Osteocyte (in vitro differentiated cells): ENCODE measurements around the gene IFNA21. TPM values are rescaled to one million over a fixed set of nuclear protein-coding genes. Genes with fewer than 3 reads are reported as not detected.
A peak's percentile ranks its signal among the peaks of the same experiment; 100 is the strongest.

Experiments used
- DNase-seq: peaks from one replicate; pipeline ENCODE4 v3.0.0; 2021; ENCODE audit warnings: mixed read lengths; ENCODE audit not compliant: unreplicated experiment; ENCODE audit errors: extremely low spot score
- H3K27ac Mint-ChIP-seq: one replicate; pipeline ENCODE4 v1.8.0; 2021; ENCODE audit warnings: mild to moderate bottlenecking, mixed read lengths; ENCODE audit not compliant: unreplicated experiment
- H3K27me3 Mint-ChIP-seq: one replicate; pipeline ENCODE4 v1.8.0; 2021; ENCODE audit warnings: mixed read lengths; ENCODE audit not compliant: unreplicated experiment
- H3K36me3 Mint-ChIP-seq: one replicate; pipeline ENCODE4 v1.8.0; 2021; ENCODE audit warnings: mixed read lengths; ENCODE audit not compliant: unreplicated experiment
- H3K4me1 Mint-ChIP-seq: one replicate; pipeline ENCODE4 v1.8.0; 2021; ENCODE audit warnings: mixed read lengths; ENCODE audit not compliant: unreplicated experiment
- H3K4me3 Mint-ChIP-seq: one replicate; pipeline ENCODE4 v1.8.0; 2021; ENCODE audit warnings: mild to moderate bottlenecking, moderate library complexity, mixed read lengths; ENCODE audit not compliant: unreplicated experiment
- H3K9me3 Mint-ChIP-seq: one replicate; pipeline ENCODE4 v1.8.0; 2021; ENCODE audit warnings: mixed read lengths; ENCODE audit not compliant: unreplicated experiment
- CTCF ChIP-seq: fragments of 200-600 bp; sonication (generic); IDR thresholded peaks from 2 replicates; pipeline ENCODE4 v1.5.0; 2021; ENCODE audit warnings: antibody characterized with exemption, mild to moderate bottlenecking, moderate library complexity
- total RNA-seq: library from RNA; stranded (reverse); gene quantifications from 2 replicates; pipeline ENCODE4 v1.2.1, GENCODE V29; 2021

The IFNA21 gene
- total RNA-seq, 1 donor from 2014 or later = not detected

- peaks cover 7% of the 10 kb centered on the region for H3K9me3 Mint-ChIP-seq
- H3K27me3 Mint-ChIP-seq = peaks cover 10% of the 10 kb centered on the region
- H3K4me1 Mint-ChIP-seq = peaks cover 7% of the 10 kb centered on the region
- H3K4me3 Mint-ChIP-seq = no peak overlapping the region
- TF ChIP-seq CTCF = no peak
- H3K36me3 Mint-ChIP-seq = no peaks in the 10 kb centered on the region
- no peak overlapping the region for H3K27ac Mint-ChIP-seq
- no peak for DNase-seq
Measured at GRCh38 chr9:21153336-21154017, 13.0 kb downstream of the IFNA21 start.

GRCh38 chr9:21144603-21145002, 21.9 kb downstream of the IFNA21 start:
- peaks cover 27% of the 10 kb centered on the region for H3K9me3 Mint-ChIP-seq
- H3K27ac Mint-ChIP-seq = no peak overlapping the region
- H3K27me3 Mint-ChIP-seq = peaks cover 30% of the 10 kb centered on the region

GRCh38 chr9:21141427-21141882, 25.0 kb downstream of the IFNA21 start, which contains the start of gene IFNW1:
IFNW1 (minus strand) TSS chr9:21141832; CDS start chr9:21141570, 262 bp downstream.
- H3K4me1 Mint-ChIP-seq = no peaks in the 10 kb centered on the region
- H3K36me3 Mint-ChIP-seq = no peaks in the 10 kb centered on the region
- H3K4me3 Mint-ChIP-seq = no peak within 1 kb of the TSS
- TF ChIP-seq CTCF = peak; percentile 15
- no peak for DNase-seq
- peaks cover 20% of the 10 kb centered on the region for H3K27me3 Mint-ChIP-seq
- H3K27ac Mint-ChIP-seq = no peak within 1 kb of the TSS
- H3K9me3 Mint-ChIP-seq = no peaks in the 10 kb centered on the region

More at GRCh38 chr9:21144603-21145002, 21.9 kb downstream of the IFNA21 start:
- Mint-ChIP-seq H3K4me1 (no peaks in the 10 kb centered on the region), H3K4me3 (no peak overlapping the region), H3K36me3 (no peaks in the 10 kb centered on the region)
- no peak for TF ChIP-seq CTCF
- no peak for DNase-seq

GRCh38 chr9:21137020-21137419, 29.4 kb downstream of the IFNA21 start:
- Mint-ChIP-seq H3K27me3 (peaks cover 38% of the 10 kb centered on the region), H3K27ac (no peak overlapping the region)

More at GRCh38 chr9:21137020-21137419, 29.4 kb downstream of the IFNA21 start:
- H3K4me1 Mint-ChIP-seq = no peaks in the 10 kb centered on the region
- no peaks in the 10 kb centered on the region for H3K36me3 Mint-ChIP-seq
- no peak for DNase-seq
- H3K4me3 Mint-ChIP-seq = no peak overlapping the region
- no peak for TF ChIP-seq CTCF
- H3K9me3 Mint-ChIP-seq = no peaks in the 10 kb centered on the region
